Measurements from ENCODE around the gene TAB2. TPM values are rescaled to one million over a fixed set of nuclear protein-coding genes. Genes with fewer than 3 reads are reported as not detected.

Gene TAB2
- polyA plus RNA-seq, 3 donors = 3.1 to 32.0 (median 6.0) TPM

GRCh38 chr6:149455031-149455732, 137.7 kb downstream of the TAB2 start:
- no peak overlapping the region for H3K27ac ChIP-seq (ENCODE audit: low read depth in 1 of 2, low read length in 2 of 2)

GRCh38 chr6:149456311-149457021, 139.0 kb downstream of the TAB2 start:
- no peak overlapping the region for H3K9ac ChIP-seq (ENCODE audit: insufficient read depth, low read length, poor library complexity, severe bottlenecking)
- DNase-seq = no peak
- H2AFZ ChIP-seq (ENCODE audit: insufficient read depth, low read depth, low read length, poor library complexity, severe bottlenecking) = no peak overlapping the region
- no peak overlapping the region for H3K27ac ChIP-seq (ENCODE audit: low read depth in 1 of 2, low read length in 2 of 2)
- no peaks in the 10 kb centered on the region for H3K79me2 ChIP-seq (ENCODE audit: insufficient read depth, low read length)
- no peak overlapping the region for H3K4me2 ChIP-seq (replicated peaks; ENCODE audit: extremely low read depth, low read length, poor library complexity, severe bottlenecking)
- Mint-ChIP-seq H3K4me1 (peaks cover 10% of the 10 kb centered on the region), H3K4me3 (no peak overlapping the region), H3K9me3 (peaks cover 0 to 2% (median 0%) of the 10 kb centered on the region in 7 donors), H3K27ac (no peak overlapping the region), H3K36me3 (peaks cover 56 to 73% of the 10 kb centered on the region in 2 donors), H3K27me3 (ENCODE audit: low read depth in 3 of 3) (peaks cover 6 to 10% (median 8%) of the 10 kb centered on the region in 3 donors)
- TF ChIP-seq, protein P1, sequence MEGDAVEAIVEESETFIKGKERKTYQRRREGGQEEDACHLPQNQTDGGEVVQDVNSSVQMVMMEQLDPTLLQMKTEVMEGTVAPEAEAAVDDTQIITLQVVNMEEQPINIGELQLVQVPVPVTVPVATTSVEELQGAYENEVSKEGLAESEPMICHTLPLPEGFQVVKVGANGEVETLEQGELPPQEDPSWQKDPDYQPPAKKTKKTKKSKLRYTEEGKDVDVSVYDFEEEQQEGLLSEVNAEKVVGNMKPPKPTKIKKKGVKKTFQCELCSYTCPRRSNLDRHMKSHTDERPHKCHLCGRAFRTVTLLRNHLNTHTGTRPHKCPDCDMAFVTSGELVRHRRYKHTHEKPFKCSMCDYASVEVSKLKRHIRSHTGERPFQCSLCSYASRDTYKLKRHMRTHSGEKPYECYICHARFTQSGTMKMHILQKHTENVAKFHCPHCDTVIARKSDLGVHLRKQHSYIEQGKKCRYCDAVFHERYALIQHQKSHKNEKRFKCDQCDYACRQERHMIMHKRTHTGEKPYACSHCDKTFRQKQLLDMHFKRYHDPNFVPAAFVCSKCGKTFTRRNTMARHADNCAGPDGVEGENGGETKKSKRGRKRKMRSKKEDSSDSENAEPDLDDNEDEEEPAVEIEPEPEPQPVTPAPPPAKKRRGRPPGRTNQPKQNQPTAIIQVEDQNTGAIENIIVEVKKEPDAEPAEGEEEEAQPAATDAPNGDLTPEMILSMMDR (IDR thresholded peaks at IDR 0.05) = no peak
- H3K27me3 ChIP-seq (ENCODE audit: control insufficient read depth in 2 of 2, insufficient read depth in 2 of 2, low read length in 2 of 2) = peaks cover 4 to 8% of the 10 kb centered on the region in 2 donors
- peaks cover 11 to 14% of the 10 kb centered on the region in 2 donors for H3K4me1 ChIP-seq (ENCODE audit: control insufficient read depth in 1 of 2, insufficient read depth in 2 of 2, low read length in 2 of 2)
- intact Hi-C loops (cut with micrococcal nuclease) = no loop called here
- no peak overlapping the region for H3K4me3 ChIP-seq (replicated peaks in 1 of 3; ENCODE audit: low read depth in 2 of 3, low read length in 3 of 3)
- H3K9me3 ChIP-seq (replicated peaks in 1 of 2; ENCODE audit: control insufficient read depth in 1 of 2, insufficient read depth in 1 of 2, low read length in 2 of 2) = no peaks in the 10 kb centered on the region
- no peaks in the 10 kb centered on the region for H4K20me1 ChIP-seq (ENCODE audit: insufficient read depth, low read length)
- peaks cover 27 to 50% of the 10 kb centered on the region in 2 donors for H3K36me3 ChIP-seq (replicated peaks in 1 of 2; ENCODE audit: control insufficient read depth in 1 of 2, insufficient read depth in 2 of 2, low read length in 2 of 2)
- 96% methylated on average over 44 of the region's 49 CpGs for WGBS (ENCODE audit: insufficient coverage)

More at GRCh38 chr6:149455031-149455732, 137.7 kb downstream of the TAB2 start:
- H3K4me1 ChIP-seq (ENCODE audit: control insufficient read depth in 1 of 2, insufficient read depth in 2 of 2, low read length in 2 of 2) = peaks cover 19 to 27% of the 10 kb centered on the region in 2 donors
- intact Hi-C loops (cut with micrococcal nuclease) = no loop called here
- no peaks in the 10 kb centered on the region for H3K9me3 ChIP-seq (replicated peaks in 1 of 2; ENCODE audit: control insufficient read depth in 1 of 2, insufficient read depth in 1 of 2, low read length in 2 of 2)
- 90% methylated on average over 11 of the region's 11 CpGs for WGBS (ENCODE audit: insufficient coverage)
- Mint-ChIP-seq H3K9me3 (peaks cover 0 to 2% (median 0%) of the 10 kb centered on the region in 7 donors), H3K27me3 (ENCODE audit: low read depth in 3 of 3) (peaks cover 11 to 18% (median 16%) of the 10 kb centered on the region in 3 donors), H3K4me1 (peaks cover 14% of the 10 kb centered on the region), H3K4me3 (no peak overlapping the region), H3K27ac (no peak overlapping the region), H3K36me3 (peaks cover 48 to 61% of the 10 kb centered on the region in 2 donors)
- no peak overlapping the region for H3K4me2 ChIP-seq (replicated peaks; ENCODE audit: extremely low read depth, low read length, poor library complexity, severe bottlenecking)
- H2AFZ ChIP-seq (ENCODE audit: insufficient read depth, low read depth, low read length, poor library complexity, severe bottlenecking) = no peak overlapping the region
- H3K79me2 ChIP-seq (ENCODE audit: insufficient read depth, low read length) = no peaks in the 10 kb centered on the region
- peaks cover 24 to 40% of the 10 kb centered on the region in 2 donors for H3K36me3 ChIP-seq (replicated peaks in 1 of 2; ENCODE audit: control insufficient read depth in 1 of 2, insufficient read depth in 2 of 2, low read length in 2 of 2)
- H3K4me3 ChIP-seq (replicated peaks in 1 of 3; ENCODE audit: low read depth in 2 of 3, low read length in 3 of 3) = no peak overlapping the region
- no peaks in the 10 kb centered on the region for H4K20me1 ChIP-seq (ENCODE audit: insufficient read depth, low read length)
- TF ChIP-seq, protein P1 (IDR thresholded peaks at IDR 0.05) = no peak
- peaks cover 4 to 16% of the 10 kb centered on the region in 2 donors for H3K27me3 ChIP-seq (ENCODE audit: control insufficient read depth in 2 of 2, insufficient read depth in 2 of 2, low read length in 2 of 2)
- H3K9ac ChIP-seq (ENCODE audit: insufficient read depth, low read length, poor library complexity, severe bottlenecking) = no peak overlapping the region
- no peak for DNase-seq
